Effector CD8-positive, alpha-beta T cell (primary cell): ENCODE data around the gene SP2.
"Not testable (repeated sequence)": the region's sequence is repeated elsewhere in the genome, so short reads cannot be mapped to it uniquely, and the experiment has no call there.

ENCODE experiments used
- DNase-seq: peaks from one replicate; lab custom pipeline; 2025; lab: John Stamatoyannopoulos, UW

SP2 gene

DNA sequence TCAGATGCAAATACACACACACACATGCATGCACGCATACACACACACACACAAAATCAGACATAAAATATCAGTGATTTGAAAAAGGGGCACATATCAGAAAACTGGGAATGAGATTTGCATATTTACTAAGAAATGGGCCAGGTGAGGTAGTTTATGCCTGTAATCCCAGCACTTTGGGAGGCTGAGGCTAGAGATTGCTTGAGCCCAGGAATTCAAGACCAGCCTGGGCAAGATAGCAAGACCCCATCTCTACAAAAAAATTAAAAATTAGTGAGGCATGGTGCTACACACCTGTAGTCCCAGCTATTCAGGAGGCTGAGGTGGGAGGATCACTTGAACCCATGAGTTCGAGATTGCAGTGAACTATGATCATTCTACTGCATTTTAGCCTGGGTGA lies 23.0 kb downstream of the SP2 start:
- DNase-seq = no peak

DNA sequence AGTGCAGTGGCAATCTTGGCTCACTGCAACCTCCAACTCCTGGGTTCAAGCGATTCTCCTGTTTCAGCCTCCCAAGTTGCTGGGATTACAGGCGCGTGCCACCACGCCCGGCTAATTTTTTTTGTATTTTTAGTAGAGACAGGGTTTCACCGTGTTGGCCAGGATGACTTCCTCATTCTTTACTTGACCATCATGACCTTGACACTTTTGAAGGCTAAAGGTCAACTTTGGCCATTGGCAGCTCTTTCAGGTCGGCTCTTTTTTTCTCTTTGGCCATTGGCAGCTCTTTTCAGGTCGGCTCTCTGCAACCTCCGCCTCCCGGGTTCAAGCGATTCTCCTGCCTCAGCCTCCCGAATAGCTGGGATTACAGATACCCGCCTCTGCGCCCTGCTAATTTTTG lies 23.9 kb downstream of the SP2 start:
- DNase-seq = not testable (repeated sequence)

DNA sequence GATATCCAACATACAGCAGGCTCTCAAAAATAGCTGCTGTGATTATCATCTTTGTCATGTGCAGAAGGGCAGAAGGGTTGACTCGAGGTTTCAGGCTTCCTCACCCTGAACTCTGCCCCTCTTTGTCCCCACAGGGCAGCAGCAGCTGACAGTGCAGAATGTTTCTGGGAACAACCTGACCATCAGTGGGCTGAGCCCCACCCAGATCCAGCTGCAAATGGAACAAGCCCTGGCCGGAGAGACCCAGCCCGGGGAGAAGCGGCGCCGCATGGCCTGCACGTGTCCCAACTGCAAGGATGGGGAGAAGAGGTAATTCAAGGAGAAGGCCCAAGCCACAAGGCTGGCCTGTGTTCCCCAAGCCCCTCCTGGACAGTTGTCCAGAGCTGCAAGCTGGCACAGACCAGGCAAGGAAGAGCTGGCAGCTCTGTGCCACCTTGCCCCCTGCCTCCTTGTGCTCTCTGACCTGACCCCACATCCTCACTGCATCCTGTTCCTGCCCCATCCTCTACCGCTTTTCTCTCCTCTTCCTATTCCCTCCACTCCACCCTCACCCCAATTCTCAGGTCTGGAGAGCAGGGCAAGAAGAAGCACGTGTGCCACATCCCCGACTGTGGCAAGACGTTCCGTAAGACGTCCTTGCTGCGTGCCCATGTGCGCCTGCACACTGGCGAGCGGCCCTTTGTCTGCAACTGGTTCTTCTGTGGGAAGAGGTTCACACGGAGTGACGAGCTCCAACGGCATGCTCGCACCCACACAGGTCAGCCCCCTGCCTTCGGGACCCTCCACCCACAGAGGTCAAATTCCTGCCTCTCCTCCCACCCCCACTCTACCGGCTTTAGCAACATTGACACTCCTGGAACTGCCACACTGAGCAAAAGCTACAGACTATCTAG lies 29.0 kb downstream of the SP2 start:
- no peak for DNase-seq

DNA sequence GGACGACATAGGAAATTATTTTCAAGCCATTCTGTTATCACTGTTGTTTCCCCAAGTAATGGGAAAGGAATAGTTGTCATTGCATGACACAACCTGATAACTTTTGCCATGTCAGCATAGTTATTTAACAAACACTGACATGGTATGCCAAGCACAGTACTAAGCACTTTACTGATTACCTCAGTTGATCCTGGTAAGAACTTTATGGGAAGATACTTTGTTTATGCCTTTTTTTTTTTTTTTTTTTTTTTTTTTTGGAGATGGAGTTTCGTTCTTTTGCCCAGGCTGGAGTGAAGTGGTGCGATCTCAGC lies 29.6 kb downstream of the SP2 start:
- no peak for DNase-seq

DNA sequence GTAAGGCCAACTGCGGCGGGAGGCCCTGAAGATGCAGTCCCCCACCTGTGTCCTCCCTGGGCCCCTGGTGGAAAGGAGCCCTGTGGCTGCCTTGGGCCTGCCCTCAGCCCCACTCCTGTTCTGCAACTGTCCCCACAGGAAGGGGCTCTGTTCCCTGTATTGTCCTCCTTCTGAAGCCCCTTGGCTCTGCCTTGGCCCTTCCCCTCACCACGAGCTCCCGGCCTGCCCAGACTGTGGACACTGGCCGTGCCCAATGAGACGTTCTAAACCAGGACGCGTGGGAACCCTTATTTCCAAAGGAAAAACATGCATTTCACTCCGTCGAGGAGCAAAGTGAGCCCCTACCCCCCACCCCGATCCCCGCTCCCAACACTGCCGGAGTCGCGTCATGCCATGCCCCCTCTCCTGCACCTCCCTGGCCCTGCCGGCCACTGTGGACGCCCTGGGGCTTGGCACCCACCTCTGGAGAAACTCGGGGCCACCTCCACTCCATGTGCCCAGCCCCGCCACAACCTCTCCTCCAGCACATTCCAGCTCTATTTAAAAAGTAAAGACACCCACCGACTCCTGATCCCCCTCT lies 31.9 kb downstream of the SP2 start:
- no peak for DNase-seq

DNA sequence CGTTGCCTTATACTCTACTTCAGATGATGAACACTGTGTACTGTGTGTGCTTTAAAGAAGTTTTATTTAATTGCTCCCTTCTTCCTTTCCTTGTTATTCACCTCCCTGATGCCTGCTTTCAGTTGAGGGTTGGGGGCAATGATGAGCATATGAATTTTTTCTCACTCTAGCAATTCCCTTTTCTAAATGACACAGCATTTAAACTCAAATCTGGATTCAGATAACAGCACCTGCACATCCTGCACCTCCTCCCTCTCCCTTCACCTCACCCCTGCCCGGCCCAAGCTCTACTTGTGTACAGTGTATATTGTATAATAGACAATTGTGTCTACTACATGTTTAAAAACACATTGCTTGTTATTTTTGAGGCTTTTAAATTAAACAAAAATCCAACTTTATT lies 32.4 kb downstream of the SP2 start:
- no peak for DNase-seq

DNA sequence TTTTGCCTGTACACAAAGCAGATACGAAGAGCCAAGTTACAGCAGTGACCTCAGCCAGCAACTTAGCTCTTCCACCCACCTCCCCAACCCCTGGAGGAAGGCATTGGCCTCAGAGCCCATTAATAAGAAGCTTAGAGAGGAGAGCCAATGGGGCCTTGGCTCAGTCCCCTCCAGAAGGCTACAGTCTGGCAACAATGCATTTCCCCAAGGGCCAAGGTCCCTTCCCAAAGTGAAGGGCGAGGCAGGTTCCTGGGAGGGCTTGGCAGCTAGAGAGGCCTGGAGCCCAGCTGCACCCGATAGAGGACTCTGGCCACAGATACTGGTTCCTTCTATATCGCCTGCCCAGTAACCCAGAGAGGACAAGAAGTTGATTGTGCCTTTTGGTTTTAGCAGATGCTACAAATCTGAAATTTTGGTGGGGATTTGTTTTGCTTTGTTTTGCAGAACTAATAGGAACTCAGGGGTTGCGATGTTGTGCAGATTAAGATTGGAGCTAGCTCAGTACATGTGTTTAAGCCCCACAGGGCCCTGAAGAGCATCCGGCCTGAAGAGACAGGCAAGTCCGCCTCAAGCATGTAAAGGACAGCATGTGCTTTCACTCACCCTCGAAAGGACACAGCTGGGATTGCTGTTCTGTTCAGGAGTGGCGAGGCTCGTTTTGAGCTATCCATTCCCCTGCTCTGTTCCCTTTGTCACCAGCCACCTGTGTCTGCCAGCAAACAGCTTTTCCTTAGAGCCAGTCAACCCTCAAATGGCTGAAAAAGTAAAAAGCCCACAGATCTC lies 33.4 kb downstream of the SP2 start:
- DNase-seq = no peak

DNA sequence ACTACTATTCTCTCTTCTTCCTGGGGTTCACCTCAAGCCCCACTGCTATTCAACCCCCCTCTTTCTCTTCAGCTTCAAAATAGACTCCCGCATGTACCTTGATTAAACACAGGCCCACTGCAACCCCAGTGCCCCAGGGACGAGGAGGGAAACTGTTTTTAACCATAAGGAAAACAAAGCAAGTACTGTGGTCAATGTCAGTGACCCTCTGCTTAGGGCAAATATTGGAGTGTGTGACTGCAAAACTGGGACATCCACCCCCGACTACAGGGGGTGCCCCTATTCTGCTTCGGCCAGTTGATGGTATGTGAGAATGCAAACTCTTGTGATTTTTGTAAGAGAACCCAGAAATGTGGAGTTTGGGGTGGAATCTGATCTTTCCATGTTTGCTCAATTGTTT lies 35.8 kb downstream of the SP2 start:
- no peak for DNase-seq

DNA sequence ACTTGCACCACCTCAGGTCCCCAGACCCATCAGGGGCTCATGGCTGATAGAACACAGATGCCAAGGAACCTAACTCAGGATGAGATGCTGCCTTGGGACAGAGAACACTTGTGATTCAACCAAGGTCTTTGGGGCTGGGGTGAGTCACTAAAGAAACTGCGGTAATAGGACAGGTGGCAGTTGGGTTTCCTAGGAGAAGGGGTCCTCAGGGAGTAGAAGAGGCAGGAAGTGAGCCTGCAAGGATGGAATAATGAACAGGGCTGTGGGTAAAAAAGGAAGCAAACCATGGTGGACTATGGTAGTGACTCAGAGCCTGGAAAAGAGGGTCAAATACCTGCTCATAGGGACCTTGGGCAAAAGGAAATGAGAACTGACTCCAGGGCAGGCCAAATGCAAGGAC lies 38.8 kb downstream of the SP2 start:
- no peak for DNase-seq

DNA sequence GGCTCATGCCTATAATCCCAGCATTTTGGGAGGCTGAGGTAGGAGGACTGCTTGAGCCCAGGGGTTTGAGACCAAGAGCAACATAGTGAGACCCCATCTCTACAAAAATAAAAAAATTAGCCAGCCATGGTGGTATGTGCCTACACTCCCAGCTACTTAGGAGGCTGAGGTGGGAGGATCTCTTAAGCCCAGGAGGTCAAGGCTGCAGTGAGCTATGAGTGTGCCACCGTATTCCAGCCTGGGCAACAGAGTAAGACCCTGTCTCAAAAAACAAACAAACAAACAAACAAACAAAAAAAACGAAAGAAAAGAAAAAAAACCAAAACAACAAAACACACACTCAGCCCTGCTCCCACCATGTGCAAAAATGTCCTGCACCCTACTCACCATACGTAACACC lies 39.4 kb downstream of the SP2 start:
- not testable (repeated sequence) for DNase-seq

DNA sequence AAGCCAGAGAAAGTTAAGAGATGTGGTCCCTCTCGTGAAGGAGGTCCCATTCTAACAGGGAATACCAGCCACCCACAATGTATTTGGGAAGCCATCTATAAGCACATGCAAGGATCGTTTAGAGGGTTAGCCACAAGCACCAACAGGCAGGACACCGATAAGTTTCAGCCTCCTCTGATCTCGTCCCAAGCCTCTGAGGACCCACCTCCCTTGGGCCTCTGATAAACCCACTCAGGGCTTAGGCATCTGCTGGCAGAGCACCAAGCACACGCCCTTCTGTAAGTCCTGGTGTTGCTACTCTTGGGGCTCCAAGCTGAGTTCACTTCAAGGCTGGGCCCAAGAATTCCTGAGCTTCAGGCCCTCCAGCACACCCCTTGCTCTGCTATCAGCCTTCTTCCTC lies 39.9 kb downstream of the SP2 start:
- no peak for DNase-seq

DNA sequence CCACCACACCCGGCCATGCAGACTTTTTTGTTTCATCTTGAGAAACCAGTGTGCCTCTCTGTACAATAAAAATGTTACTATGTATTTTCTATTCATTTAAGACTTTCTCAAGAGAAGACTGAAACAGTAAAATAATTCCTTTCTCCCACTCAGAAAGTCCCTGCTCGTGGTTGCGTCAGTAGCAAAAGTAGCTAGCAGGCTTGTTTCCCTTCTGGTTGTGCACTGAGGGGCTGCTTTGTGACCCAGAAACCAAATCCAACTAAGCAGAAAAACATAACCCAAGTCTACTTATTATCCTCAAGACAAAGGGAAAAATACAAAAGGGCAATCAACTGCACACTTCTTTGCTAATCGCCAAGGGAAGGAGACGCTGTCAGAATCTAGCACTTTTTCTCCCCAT lies 41.9 kb downstream of the SP2 start:
- no peak for DNase-seq

DNA sequence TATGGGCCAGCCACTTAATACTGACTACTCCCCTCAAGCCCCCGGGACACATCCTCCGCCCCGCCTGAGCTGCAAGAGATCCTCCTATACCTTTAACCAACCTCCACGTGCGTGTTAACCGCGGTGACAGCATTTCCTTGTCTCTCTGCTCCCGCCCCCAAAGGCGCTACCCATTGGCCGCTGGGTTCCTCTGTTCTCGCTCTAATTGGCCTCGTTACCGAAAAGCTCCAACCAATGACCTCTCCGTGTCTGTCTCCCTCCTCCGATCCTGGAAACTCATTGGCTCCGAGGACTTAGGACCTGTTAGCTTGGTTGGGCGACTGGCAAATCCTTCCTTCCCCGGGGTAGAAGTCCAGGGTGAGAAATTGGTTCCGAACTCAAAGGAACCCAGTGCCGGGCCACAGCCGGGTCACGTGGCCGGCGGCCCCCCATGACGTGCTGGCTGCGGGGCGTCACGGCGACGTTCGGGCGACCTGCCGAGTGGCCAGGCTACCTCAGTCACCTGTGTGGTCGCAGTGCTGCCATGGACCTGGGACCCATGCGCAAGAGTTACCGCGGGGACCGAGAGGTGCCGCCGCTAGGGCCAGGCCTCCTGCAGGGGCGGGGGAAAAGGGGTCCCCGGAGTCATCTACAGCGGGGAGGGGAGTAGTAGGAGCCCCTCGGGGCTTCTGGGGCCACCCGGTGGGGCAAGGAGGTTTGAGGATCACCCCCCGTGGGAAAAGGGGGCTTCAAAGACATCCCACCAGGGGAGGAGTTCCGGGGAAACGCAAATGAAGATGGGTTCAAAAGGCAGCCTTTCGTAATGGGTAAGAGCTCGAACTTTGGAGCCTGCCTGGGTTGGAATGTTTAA lies 45.4 kb downstream of the SP2 start, which contains the start of gene PNPO:
Gene PNPO (plus strand): TSS at position 326 of the 850 bp plus-strand sequence. CDS start 105 bp downstream, at position 431.
- DNase-seq = peak; percentile 87

DNA sequence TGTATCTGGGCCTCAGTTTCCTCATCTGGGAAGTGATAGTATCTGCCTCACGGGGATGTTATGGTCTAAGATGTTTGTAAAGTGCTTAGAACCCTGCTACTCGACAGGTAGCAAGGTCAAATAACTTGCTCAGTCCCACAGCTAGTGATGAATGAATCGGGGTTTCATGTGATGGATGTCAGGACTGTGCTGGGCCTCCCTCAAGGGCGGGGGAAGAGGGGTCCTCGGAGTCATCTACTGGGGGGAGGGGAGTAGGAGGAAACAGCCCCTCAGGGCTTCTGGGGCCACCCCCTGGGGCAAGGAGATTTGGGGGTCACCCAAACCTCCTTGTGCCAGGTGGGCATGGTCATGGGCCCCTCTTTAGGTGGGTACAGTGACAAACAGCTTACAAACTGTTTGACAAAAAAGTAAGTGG lies 46.1 kb downstream of the SP2 start:
- no peak for DNase-seq

DNA sequence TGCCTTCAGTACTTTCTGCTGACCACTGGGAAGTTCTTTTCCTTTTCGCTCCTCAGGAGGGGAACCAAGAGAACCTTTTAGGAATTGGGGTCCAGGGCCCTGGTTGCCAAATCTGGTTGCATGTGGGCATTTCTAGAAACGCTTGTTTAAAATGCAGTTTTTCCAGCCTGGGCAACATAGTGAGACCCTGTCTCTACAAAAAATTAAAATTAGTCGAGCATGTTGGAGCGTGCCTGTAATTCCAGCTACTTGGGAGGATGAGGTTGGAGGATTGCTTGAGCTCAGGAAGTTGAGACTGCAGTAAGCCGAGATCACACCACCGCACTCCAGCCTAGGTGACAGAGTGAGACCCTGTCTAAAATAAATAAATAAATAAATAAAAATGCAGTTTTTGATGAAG lies 46.5 kb downstream of the SP2 start:
- DNase-seq = no peak

DNA sequence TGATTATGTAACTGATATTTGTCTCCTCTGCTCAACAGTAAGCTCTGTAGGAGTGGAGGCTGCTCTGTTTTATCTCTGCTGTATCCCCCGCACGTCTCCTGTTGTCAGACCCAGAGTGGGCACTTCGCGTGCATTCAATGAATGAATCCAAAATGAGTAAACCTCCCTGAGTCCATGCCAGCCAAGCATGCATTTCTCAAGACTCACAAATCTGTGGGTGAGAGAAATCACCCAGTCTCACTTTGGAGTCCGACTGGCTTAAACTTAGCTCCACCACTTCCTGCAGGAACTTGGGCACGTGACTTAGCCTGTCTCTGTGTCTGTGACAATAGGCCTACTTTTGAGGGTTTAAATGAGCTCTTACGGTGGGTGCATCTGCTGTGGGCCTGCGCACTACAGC lies 49.0 kb downstream of the SP2 start:
- no peak for DNase-seq

DNA sequence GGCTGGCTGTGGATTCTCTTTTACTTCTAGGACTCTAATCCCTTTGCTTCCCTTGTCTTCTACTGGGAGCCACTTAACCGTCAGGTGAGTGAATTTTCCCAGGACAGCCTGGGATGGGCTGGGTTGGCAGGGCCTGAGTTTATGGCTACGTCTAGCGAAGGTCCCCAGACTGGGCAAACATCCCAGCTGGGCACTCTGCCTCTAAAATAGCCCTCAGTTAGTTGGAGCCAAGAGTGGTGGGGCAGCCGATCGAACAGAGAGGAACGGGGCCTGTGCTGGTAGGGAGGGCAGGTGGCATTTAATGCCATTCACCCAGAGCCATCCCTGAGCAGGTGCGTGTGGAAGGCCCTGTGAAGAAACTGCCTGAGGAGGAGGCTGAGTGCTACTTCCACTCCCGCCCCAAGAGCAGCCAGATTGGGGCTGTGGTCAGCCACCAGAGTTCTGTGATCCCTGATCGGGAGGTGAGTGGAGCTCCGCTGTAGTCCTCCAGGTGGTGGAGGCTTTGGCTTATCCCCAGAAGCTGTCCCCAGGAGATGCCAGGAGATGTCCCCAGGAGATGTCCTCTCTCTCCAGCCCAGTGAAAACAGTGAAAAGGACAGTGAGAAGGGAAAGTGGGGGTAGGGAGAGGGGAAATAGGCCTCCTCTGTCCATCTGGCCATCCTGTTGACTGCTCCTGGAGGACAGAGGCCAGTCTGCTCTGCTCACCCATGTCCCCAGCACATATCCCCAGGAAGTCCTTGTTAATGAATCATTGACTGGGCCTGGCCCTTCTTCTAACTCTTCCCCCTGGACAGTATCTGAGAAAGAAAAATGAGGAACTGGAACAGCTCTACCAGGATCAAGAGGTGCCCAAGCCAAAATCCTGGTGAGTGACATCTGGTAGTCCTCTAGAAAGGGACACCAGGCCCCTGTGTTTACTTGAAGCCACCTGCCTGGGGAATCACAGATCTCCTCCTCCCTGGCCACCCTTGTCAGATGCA lies 49.8 kb downstream of the SP2 start:
- DNase-seq = no peak

DNA sequence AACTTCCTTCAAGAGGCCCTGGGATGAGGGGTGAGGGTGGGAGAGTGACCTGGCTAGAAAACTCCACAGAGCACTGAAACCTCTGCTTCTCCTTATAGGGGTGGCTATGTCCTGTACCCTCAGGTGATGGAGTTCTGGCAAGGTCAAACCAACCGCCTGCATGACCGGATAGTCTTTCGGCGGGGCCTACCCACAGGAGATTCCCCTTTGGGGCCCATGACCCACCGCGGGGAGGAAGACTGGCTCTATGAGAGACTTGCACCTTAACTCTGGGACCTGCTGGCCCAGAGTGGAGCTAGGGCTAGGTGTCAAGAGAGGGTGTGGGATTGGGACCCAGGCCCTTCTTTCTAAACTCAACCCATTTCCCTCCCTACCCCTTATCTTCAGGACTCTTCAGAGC lies 50.5 kb downstream of the SP2 start:
- no peak for DNase-seq

DNA sequence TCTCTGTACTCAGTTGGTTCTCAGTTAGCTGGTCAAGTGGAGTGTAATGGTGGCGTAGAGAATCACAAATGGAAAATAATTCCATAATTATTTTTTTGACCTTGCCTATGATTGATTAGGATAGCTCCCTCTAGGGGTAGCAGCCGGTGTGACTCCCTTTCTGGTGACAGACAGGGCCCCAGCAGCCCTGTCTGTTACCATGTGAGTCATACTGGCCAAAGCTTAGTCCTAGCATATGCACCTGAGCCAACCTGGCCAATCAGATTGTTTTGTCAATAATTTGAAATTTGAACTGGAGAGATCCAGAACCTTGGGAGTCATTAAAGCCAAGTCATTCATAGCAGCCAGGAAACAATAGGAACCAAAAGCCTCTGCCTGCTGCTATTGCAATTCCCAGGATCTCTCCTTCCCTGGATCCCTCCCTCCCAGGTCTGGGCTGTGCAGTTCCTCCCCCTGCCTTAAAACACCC lies 50.9 kb downstream of the SP2 start:
- DNase-seq = peak; percentile 59

DNA sequence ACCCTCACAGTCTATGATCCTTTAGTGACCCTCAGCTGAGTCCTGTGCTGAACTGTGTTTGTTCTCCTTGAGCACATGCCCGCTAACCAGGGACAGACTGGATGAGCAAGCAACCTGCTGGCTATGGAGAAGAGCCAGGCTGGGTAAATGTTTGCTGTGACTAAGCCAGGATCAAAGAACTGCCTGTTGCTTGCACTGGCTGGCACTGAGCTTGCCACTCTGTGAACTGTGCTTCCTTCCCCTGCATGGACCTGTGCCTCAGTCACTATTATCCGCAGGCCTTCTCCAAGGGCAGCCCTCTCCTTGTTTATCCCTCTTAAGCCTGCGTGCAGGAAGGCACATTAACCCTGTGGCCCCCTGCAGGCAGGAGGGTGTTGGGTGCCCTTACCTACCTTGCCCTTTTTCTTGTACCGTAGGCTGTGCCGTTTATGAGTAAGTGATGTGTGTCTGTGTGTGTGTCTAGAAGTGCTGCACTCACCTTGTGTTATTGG lies 52.7 kb downstream of the SP2 start:
- no peak for DNase-seq
